Breast epithelium (tissue), 3 donors: ENCODE measurements around the gene IGF2BP2.

Experiments used
- CTCF ChIP-seq, 3 donors: fragments of 450-650 bp; IDR thresholded peaks; one replicate each; pipeline ENCODE4 v1.5.1; 2016 to 2017; ENCODE audit warnings: antibody characterized with exemption in 3 of 3, mild to moderate bottlenecking in 3 of 3, moderate library complexity in 3 of 3
- POLR2A ChIP-seq: fragments of 450-650 bp; IDR thresholded peaks from one replicate; pipeline ENCODE4 v1.6.1; 2016; ENCODE audit warnings: antibody characterized with exemption, mild to moderate bottlenecking, moderate library complexity
- POLR2AphosphoS5 ChIP-seq, 3 donors: sonication (generic); formaldehyde crosslinking; IDR thresholded peaks; one replicate each; pipeline ENCODE4 v1.6.1; 2017; ENCODE audit warnings: antibody characterized with exemption in 3 of 3

DNA sequence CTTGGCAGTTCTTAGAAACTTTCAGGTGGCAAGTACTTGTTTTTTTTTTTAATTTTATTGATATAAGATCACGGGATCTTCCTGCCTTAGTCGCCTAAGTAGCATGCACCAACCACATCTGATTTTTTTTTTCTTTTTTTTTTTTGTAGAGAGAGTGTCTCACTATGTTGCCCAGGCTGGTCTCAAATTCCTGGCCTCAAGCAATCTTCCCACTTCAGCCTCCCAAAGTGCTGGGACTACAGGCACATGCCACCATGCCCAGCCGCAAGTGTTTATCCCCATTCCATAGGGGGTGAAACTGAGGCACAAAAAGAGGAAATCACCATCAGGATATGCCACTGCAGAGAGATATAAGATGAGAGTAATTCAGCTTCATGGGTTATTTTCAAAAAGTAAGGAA lies 102.9 kb downstream of the IGF2BP2 start:
- no peak for TF ChIP-seq CTCF (IDR thresholded peaks at IDR 0.05)
- TF ChIP-seq POLR2AphosphoS5 (IDR thresholded peaks at IDR 0.05): no peak
- TF ChIP-seq POLR2A: no peak
